HG03521 (cell line): ENCODE data around the gene CDK19.

Experiments used
- ATAC-seq: cut with Tn5 transposase; IDR thresholded peaks from one replicate; pipeline ENCODE4 v1.9.1; 2021; ENCODE audit warnings: mild to moderate bottlenecking, moderate library complexity; ENCODE audit not compliant: unreplicated experiment

The CDK19 gene

GRCh38 chr6:110665600-110665999 is 149.7 kb downstream of the CDK19 start:
- no peak for ATAC-seq

- no peak for ATAC-seq
Measured at GRCh38 chr6:110664933-110665332, 150.3 kb downstream of the CDK19 start.

DNA sequence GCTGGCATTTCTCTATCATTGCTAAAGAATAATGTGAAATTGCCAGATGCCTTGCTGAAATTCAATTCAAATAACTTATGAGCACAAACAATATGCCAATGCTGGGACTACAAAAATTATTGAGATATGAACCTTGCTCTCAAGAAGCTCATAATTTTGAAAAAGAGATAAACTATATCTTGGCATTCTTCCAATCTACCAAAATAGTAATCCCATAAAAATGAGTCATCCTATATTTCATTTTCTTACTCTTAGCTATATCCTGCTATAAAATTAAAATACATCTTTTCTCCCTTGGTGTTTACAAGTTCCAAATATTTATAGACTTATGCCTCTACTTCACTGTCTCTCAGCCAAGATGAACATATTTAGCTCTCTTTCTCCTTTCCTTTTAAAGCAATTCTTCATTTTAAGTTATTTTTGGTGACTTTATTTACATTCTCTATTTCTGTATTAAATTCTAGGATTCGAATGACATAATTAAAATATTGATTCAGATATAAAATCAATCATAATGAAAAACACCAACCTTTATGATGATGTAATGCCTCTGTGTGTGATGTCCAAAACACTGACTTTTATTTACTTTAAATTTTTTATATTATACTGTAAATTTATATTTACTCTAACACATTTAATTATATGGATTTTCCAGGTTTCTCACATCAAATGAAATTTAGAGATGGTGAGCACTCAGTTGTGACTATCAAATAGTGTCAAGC is 152.6 kb downstream of the CDK19 start:
- no peak for ATAC-seq

- no peak for ATAC-seq
Measured at GRCh38 chr6:110661414-110661813, 153.9 kb downstream of the CDK19 start.

DNA sequence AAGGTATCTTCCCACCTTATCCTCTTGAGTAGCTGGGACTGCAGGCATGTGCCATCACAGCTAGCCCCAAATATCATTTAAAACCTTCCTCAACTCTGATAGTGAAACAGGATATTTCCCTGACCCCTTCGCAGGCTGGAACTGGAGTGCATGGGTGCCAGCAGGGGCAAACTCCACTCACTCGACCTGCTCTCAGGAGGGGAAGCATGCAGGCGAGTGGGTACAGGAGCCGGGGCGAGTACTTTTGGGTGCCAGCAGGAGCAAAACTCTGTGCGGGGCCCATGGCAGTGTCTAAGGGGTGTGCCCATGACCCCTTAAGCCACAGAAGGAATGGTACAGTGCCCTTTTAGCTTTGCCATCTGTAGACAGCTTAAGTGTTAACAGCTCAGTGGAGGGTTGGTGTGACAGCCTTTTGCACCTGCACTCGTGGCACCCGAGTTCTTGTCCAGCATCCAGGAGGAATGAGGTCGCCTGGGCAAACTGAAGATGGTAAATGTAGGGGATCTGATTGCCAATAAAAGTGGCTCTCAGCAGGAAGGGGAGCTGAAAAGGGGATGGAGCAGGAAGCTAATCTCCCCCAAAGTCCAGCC is 155.1 kb downstream of the CDK19 start:
- no peak for ATAC-seq

GRCh38 chr6:110658631-110659211 is 156.5 kb downstream of the CDK19 start:
- ATAC-seq = no peak

GRCh38 chr6:110656492-110656891 is 158.8 kb downstream of the CDK19 start:
- ATAC-seq = no peak

DNA sequence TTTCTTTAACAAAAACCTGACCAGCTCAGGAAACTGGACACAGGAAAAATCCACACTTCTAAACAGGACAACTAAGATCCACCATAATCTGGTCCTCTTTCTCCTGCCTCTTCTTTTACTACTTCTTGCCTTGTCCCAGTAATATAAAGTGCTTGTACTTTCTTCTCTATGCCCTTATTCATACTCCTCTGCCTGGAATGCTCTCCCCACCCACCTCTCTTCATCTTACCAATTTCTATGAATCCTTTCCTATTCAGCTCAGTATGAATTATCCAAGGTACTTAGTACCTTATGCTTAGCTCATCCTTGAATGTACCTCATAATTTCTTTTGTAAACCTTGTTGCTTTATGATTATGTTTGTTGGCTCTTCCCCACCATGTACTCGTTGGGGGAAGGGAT is 159.4 kb downstream of the CDK19 start:
- no peak for ATAC-seq

DNA sequence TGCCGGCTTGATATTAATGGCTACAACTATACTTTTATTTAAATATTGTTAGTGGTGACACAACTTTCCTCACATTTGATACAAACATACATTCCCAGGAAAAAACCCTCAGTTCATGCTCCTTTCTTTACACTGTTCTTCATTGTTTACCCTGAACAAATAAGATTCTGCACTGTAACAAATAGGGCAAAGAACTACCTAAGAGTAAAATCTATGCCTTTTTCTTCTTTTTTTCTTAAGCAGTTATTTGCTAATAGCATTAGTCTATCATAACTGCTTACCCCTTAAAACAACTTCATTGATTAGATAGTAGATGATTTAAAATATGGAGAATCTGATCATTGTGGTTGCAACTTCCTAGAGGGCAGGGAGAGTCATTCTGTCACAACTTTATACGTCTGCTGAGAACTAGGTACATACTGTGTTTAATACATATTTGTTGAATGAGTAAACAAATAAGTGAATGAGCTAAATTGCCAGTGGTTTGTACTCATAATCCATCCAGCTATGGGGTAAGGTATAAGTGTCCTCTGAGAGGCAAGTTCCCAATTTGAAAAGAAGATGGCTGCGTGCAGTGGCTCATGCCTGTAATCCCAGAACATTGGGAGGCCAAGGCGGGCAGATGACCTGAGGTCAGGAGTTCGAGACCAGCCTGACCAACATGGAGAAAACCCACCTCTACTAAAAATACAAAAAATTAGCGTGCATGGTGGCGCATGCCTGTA is 161.0 kb downstream of the CDK19 start:
- ATAC-seq = no peak

GRCh38 chr6:110653381-110653780 is 161.9 kb downstream of the CDK19 start:
- ATAC-seq = no peak

DNA sequence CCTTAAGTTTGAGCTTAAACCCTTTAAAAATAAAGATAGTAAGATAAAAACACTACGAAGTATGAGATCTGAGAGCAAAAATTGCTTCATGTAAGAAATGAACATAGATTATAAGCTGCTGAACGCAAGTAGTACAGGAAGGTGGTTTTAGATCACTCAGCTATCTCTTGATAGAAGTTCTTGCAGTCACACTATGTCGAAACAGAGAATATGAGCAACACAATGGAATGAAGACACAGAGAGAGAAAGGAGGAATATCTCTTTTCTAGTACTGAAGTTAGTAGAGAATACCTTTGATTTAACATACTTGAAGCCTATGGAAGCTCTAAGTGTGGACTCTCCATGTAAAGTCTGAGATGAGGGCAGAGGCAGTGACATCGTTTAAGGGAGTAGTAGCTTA is 162.7 kb downstream of the CDK19 start:
- no peak for ATAC-seq

- no peak for ATAC-seq
Measured at GRCh38 chr6:110650755-110651154, 164.5 kb downstream of the CDK19 start.

DNA sequence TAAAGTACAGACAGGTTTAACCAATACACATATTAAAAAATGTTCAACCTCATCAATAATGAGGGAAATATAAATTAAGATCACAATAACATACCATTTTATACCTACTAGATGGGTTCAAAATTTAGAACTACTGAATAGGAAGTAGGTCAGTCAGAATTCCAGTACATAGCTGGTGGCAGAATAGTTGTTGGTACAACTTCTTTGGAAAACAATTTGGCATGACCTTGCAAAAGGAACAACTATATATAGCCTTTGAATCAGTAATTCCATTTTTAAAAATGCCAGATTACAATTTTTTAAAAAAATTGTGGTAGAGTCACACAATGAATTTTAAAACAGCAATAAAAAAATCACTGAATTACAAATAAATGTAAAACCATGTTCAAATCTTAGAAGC is 165.6 kb downstream of the CDK19 start:
- ATAC-seq = no peak

DNA sequence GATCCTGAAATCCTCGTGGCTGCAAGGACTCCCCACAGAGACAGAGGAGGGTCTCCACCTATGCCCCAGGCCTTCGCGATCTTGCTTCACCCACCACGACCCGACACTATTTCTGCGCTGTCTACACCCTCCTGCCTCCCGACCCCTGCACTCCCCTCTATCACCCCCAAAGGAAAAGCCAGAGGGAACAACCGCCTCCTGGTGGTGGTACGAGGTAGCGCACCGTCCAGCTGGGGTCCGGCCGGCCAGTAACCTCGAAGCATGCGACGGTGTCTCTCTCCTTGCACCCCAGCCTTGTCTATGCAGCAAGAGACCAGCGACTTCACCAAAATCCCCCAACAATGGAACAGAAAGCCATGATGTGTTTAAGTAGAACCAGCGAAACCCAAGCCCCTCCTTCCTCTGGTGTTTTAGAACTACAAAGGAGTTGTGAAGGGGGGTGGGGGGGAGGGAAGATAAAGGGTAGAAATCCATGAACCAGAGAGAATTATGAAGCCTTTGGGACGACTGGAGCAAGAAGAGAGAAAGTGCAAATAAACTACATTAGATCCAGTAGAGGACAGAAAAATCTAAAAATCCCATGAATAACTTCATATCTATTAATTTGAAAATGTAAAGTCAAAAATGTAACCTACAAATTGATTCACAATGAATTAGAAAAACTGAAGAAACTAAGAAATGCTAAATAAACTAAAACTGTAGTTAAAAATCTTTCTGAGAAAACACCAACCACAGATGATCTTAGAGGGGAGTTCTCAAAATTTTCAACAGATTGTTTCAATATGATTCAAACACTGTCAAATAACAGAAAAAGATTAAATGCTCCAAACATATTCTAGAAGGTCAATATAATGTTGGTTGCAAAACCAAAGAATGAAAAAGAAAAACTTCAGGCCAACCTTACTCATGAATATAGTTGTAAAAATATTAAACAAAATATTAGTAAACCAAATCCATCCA is 168.0 kb downstream of the CDK19 start:
- no peak for ATAC-seq

DNA sequence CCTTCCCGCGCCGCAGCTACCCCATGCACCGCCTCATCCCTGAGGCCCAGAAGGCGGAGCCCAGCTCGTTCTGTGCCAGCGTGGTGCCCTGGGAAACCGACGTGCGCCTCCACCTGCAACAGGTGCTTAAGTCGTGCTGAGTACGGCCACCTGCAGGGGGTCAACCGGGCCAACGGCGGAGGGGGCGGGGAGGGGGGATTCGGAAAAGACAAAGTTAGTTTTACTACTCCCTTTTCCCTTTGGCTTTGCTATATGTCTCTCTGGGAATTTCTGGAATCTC is 168.9 kb downstream of the CDK19 start:
- ATAC-seq = no peak

DNA sequence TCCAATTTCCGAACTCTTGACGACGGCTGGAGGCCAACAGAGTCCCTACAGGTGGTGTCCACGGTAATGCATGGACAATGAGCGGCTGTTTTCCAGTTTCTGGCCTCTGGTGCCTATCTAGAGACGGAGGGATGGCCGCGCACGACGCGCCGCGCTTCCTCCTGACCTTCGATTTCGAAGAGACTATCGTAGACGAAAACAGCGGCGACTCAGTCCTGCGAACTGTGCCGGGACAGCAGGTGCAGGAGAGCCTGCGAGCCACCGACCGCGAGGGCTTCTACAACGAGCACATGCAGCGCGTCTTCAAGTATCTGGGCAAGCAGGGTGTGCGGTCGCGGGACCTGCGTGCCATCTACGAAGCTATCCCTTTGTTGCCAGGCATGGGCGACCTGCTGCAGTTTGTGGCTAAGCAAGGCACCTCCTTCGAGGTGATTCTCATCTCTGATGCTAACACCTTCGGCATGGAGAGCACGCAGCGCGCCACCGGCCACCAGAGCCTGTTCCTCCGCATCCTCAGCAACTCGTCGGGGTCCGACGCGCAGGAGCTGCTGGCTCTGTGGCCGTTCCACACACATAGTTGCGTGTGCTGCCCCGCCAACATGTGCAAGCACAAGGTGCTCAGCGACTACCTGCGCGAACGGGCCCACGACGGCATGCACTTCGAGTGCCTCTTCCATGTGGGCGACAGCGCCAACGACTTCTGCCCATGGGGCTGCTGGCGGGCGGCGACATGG is 169.4 kb downstream of the CDK19 start:
- ATAC-seq = no peak

GRCh38 chr6:110643175-110643574 is 172.1 kb downstream of the CDK19 start:
- ATAC-seq = no peak

GRCh38 chr6:110642711-110643110 is 172.6 kb downstream of the CDK19 start:
- no peak for ATAC-seq

- ATAC-seq = no peak
Measured at GRCh38 chr6:110636781-110637180, 178.5 kb downstream of the CDK19 start.

DNA sequence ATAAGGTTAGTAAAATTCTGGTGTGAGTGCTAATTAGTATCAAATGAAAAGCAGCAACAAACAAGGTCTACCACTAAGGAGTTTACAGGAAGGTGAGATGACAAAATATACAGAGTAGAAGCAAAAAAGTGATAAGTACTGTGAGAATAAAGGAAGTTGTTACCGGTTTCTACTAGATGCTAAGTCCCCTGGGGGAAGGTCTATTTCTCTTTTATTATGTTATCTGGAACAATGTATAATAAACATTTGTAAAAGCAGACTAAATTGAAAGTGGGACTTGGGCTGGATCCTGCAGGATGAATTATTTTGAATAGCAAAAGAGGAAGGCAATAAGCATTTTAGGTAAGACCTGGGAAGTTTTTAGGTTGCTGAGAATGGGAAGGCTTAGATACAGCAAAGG is 180.2 kb downstream of the CDK19 start:
- no peak for ATAC-seq
